ENCODE results near the gene CCDC159. TPM values are rescaled to one million over a fixed set of nuclear protein-coding genes. Genes with fewer than 3 reads are reported as not detected.

Gene CCDC159
- total and polyA plus RNA-seq, 2 donors (not counting 1 experiment from before 2014, with no cell fraction given) = 57.5 to 128 TPM

DNA sequence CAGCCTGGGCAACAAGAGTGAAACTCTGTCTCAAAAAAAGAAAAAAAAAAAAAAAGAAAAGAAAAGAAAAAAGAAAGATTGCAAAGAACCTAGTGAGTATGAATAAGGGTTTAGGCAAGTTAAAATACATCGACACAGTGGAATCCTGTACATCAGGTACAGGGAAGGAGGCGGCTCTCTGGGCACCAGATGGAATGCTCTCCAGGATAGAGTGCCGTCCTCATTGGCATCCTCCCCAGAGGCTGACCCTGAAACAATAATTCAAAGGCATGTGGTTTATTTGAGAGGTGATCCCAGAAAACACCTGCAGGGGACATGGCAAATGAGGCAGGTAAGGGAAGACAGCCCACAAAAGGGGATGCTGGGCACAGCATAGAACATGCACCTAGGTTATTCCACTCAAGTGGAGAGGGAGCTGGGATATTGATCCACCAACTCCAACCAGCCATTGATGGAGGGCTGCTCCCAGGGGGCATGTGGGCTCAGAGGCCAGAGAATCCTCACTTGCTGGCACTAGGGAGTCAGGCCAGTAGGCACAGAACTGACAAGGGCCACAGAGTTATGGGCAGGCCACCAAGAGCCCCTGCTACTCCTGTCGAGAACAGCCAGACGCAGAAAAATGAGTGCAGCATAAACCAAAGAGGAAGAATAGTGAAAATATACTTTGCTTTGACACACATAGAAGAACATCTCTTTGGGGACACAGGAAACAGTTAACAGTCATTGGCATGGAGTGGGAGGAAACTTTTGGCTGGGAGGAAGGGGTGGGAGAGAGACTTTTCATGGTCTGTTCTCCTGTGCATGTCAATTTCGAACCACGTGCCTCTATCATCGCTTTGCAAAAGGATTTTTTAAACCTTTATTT, 46.1 kb upstream of the CCDC159 start:
- no peak for DNase-seq
- Histone ChIP-seq H3K27me3 (replicated peaks in 1 of 4; ENCODE audit: control extremely low read depth in 1 of 4, control insufficient read depth in 3 of 4, insufficient read depth in 4 of 4, low read length in 3 of 4) (no peaks in the 10 kb centered on the region), H3K27ac (ENCODE audit: low read length in 2 of 2) (no peak overlapping the region), H3K4me3 (ENCODE audit: control extremely low read depth in 1 of 5, extremely low read depth in 1 of 5, insufficient read depth in 1 of 5, low read depth in 2 of 5, low read length in 4 of 5) (no peak overlapping the region), H3K4me1 (ENCODE audit: control insufficient read depth in 2 of 2, insufficient read depth in 2 of 2, low read length in 2 of 2) (no peaks in the 10 kb centered on the region), H3K79me2 (ENCODE audit: control insufficient read depth, insufficient read depth, low read length) (no peaks in the 10 kb centered on the region), H3K36me3 (replicated peaks in 1 of 2; ENCODE audit: control extremely low read depth in 1 of 2, control insufficient read depth in 1 of 2, extremely low read depth in 1 of 2, insufficient read depth in 2 of 2, low read length in 1 of 2) (no peaks in the 10 kb centered on the region), H2AFZ (ENCODE audit: insufficient read depth, low read depth, low read length, poor library complexity, severe bottlenecking) (no peak overlapping the region), H3K4me2 (replicated peaks; ENCODE audit: low read depth, low read length, poor library complexity, severe bottlenecking) (no peak overlapping the region), H4K20me1 (ENCODE audit: control insufficient read depth, insufficient read depth, low read length, poor library complexity, severe bottlenecking) (no peaks in the 10 kb centered on the region), H3K9me3 (ENCODE audit: control extremely low read depth in 1 of 3, control insufficient read depth in 2 of 3, insufficient read depth in 1 of 3, low read length in 2 of 3) (peaks cover 0 to 3% (median 0%) of the 10 kb centered on the region in 3 donors), H3K9ac (ENCODE audit: low read length) (no peak overlapping the region)
- Mint-ChIP-seq H3K27me3 (peaks cover 20% of the 10 kb centered on the region), H3K27ac (no peak overlapping the region), H3K4me3 (no peak overlapping the region), H3K4me1 (no peaks in the 10 kb centered on the region), H3K9me3 (ENCODE audit: insufficient read depth) (no peaks in the 10 kb centered on the region)
- TF ChIP-seq, protein P1, sequence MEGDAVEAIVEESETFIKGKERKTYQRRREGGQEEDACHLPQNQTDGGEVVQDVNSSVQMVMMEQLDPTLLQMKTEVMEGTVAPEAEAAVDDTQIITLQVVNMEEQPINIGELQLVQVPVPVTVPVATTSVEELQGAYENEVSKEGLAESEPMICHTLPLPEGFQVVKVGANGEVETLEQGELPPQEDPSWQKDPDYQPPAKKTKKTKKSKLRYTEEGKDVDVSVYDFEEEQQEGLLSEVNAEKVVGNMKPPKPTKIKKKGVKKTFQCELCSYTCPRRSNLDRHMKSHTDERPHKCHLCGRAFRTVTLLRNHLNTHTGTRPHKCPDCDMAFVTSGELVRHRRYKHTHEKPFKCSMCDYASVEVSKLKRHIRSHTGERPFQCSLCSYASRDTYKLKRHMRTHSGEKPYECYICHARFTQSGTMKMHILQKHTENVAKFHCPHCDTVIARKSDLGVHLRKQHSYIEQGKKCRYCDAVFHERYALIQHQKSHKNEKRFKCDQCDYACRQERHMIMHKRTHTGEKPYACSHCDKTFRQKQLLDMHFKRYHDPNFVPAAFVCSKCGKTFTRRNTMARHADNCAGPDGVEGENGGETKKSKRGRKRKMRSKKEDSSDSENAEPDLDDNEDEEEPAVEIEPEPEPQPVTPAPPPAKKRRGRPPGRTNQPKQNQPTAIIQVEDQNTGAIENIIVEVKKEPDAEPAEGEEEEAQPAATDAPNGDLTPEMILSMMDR (IDR thresholded peaks at IDR 0.05) = no peak
- TF ChIP-seq EZH2 (IDR thresholded peaks at IDR 0.05; ENCODE audit: borderline replicate concordance, insufficient read depth, low read depth, low read length, poor library complexity, severe bottlenecking) = no peak
- intact Hi-C loops (cut with micrococcal nuclease) = no loop called here
- no peak for ATAC-seq (ENCODE audit: low read depth)
- ChIA-PET POLR2A (no interaction called here), CTCF (interaction anchor here (0.6 to 1.9 kb wide), 2 partner anchors 182 to 358 kb away, joined by 3 to 5 read pairs; no protein-coding TSS in a partner anchor)
- 95% methylated on average over 3 of the region's 8 CpGs for WGBS (ENCODE audit: insufficient coverage)

DNA sequence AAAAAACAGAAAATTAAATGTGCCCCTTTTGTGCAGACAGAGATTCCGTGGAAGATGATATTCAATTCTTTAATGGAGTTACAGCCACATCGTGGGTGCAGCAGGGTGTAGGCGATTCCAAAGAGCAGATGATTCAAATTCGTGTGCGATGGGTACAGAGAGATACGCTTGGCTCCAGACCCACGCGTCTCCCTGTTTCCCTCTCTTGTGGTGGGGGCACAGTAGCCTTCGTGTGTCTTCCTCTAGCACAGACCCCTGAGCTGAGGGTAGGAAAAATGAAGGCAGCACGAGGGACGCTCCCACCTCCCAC, 45.6 kb upstream of the CCDC159 start:
- H3K79me2 ChIP-seq (ENCODE audit: control insufficient read depth, insufficient read depth, low read length) = no peaks in the 10 kb centered on the region
- Mint-ChIP-seq H3K27me3 (peaks cover 17% of the 10 kb centered on the region), H3K9me3 (ENCODE audit: insufficient read depth) (no peaks in the 10 kb centered on the region), H3K4me3 (no peak overlapping the region), H3K4me1 (no peaks in the 10 kb centered on the region), H3K27ac (no peak overlapping the region)
- intact Hi-C loops (cut with micrococcal nuclease) = no loop called here
- peaks cover 0 to 3% (median 0%) of the 10 kb centered on the region in 3 donors for H3K9me3 ChIP-seq (ENCODE audit: control extremely low read depth in 1 of 3, control insufficient read depth in 2 of 3, insufficient read depth in 1 of 3, low read length in 2 of 3)
- H4K20me1 ChIP-seq (ENCODE audit: control insufficient read depth, insufficient read depth, low read length, poor library complexity, severe bottlenecking) = no peaks in the 10 kb centered on the region
- TF ChIP-seq EZH2 (IDR thresholded peaks at IDR 0.05; ENCODE audit: borderline replicate concordance, insufficient read depth, low read depth, low read length, poor library complexity, severe bottlenecking) = no peak
- TF ChIP-seq, protein P1 (IDR thresholded peaks at IDR 0.05) = no peak
- no peak overlapping the region for H3K4me2 ChIP-seq (replicated peaks; ENCODE audit: low read depth, low read length, poor library complexity, severe bottlenecking)
- H3K9ac ChIP-seq (ENCODE audit: low read length) = no peak overlapping the region
- ChIA-PET CTCF (interaction anchor here (0.6 to 1.9 kb wide), 2 partner anchors 182 to 359 kb away, joined by 3 to 5 read pairs; no protein-coding TSS in a partner anchor), POLR2A (no interaction called here)
- no peak overlapping the region for H3K4me3 ChIP-seq (ENCODE audit: control extremely low read depth in 1 of 5, extremely low read depth in 1 of 5, insufficient read depth in 1 of 5, low read depth in 2 of 5, low read length in 4 of 5)
- ATAC-seq (ENCODE audit: low read depth) (no peak), DNase-seq (no peak)
- H3K4me1 ChIP-seq (ENCODE audit: control insufficient read depth in 2 of 2, insufficient read depth in 2 of 2, low read length in 2 of 2) = no peaks in the 10 kb centered on the region
- no peaks in the 10 kb centered on the region for H3K27me3 ChIP-seq (replicated peaks in 1 of 4; ENCODE audit: control extremely low read depth in 1 of 4, control insufficient read depth in 3 of 4, insufficient read depth in 4 of 4, low read length in 3 of 4)
- H3K36me3 ChIP-seq (replicated peaks in 1 of 2; ENCODE audit: control extremely low read depth in 1 of 2, control insufficient read depth in 1 of 2, extremely low read depth in 1 of 2, insufficient read depth in 2 of 2, low read length in 1 of 2) = no peaks in the 10 kb centered on the region
- H3K27ac ChIP-seq (ENCODE audit: low read length in 2 of 2) = no peak overlapping the region
- no peak overlapping the region for H2AFZ ChIP-seq (ENCODE audit: insufficient read depth, low read depth, low read length, poor library complexity, severe bottlenecking)
- 90% methylated on average over 9 of the region's 11 CpGs for WGBS (ENCODE audit: insufficient coverage)

Measured in B cell (primary cell).